Endothelial cell of hepatic sinusoid (primary cell): Measurements from ENCODE around the gene LDB2.

Experiments used
- in situ Hi-C: cut with HindIII; loops from 2 replicates; pipeline ENCODE4 v1.10.0; 2017; ENCODE audit warnings: low sequenced_read_pairs

Gene LDB2

GRCh38 chr4:16760617-16761363 lies 137.7 kb downstream of the LDB2 start:
- in situ Hi-C loops = no loop called here

GRCh38 chr4:16759931-16760582 lies 138.4 kb downstream of the LDB2 start:
- in situ Hi-C loops = no loop called here

- in situ Hi-C loops = no loop called here
Observed at GRCh38 chr4:16758816-16759215, 139.6 kb downstream of the LDB2 start.

- in situ Hi-C loops = no loop called here
Observed at GRCh38 chr4:16758255-16758654, 140.2 kb downstream of the LDB2 start.

- in situ Hi-C loops = no loop called here
Observed at GRCh38 chr4:16757080-16757521, 141.3 kb downstream of the LDB2 start.

- in situ Hi-C loops = no loop called here
Observed at GRCh38 chr4:16754104-16754503, 144.3 kb downstream of the LDB2 start.

GRCh38 chr4:16752150-16752549 lies 146.3 kb downstream of the LDB2 start:
- in situ Hi-C loops = no loop called here

GRCh38 chr4:16750882-16751642 lies 147.4 kb downstream of the LDB2 start:
- in situ Hi-C loops = no loop called here

- in situ Hi-C loops = no loop called here
Observed at GRCh38 chr4:16750216-16750615, 148.2 kb downstream of the LDB2 start.

- in situ Hi-C loops = no loop called here
Observed at GRCh38 chr4:16745887-16746286, 152.6 kb downstream of the LDB2 start.

- in situ Hi-C loops = no loop called here
Observed at GRCh38 chr4:16745009-16745635, 153.3 kb downstream of the LDB2 start.

GRCh38 chr4:16741287-16741686 lies 157.2 kb downstream of the LDB2 start:
- in situ Hi-C loops = no loop called here

- in situ Hi-C loops = no loop called here
Observed at GRCh38 chr4:16739997-16740624, 158.3 kb downstream of the LDB2 start.

GRCh38 chr4:16738558-16738957 lies 159.9 kb downstream of the LDB2 start:
- in situ Hi-C loops = no loop called here

- in situ Hi-C loops = no loop called here
Observed at GRCh38 chr4:16733509-16733908, 164.9 kb downstream of the LDB2 start.

GRCh38 chr4:16732741-16733140 lies 165.7 kb downstream of the LDB2 start:
- in situ Hi-C loops = no loop called here

- in situ Hi-C loops = no loop called here
Observed at GRCh38 chr4:16731776-16732380, 166.6 kb downstream of the LDB2 start.

- in situ Hi-C loops = no loop called here
Observed at GRCh38 chr4:16730522-16731205, 167.8 kb downstream of the LDB2 start.

- in situ Hi-C loops = no loop called here
Observed at GRCh38 chr4:16729336-16729735, 169.1 kb downstream of the LDB2 start.

- in situ Hi-C loops = no loop called here
Observed at GRCh38 chr4:16728849-16729248, 169.6 kb downstream of the LDB2 start.
